Measurements from ENCODE around the gene CHIC2.

DNA sequence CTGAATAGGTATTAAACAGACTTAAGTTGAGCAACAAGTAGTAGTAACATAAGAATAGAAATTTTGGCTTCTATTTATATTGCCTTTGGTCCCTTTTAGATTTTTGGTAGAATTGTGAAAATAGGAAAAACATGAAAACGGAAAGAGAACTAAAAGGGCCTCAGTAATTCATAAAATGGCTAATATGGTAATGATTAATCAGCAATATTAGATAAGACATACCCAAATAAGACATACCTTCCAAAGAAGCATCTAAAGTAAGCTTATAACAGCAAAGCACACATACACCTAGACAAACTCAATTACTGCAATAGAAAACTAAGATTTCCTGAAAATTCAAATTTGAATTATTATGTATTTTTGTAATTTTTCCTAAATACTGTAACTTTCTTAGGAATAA lies 46.4 kb downstream of the CHIC2 start:
- TF ChIP-seq, protein P1, sequence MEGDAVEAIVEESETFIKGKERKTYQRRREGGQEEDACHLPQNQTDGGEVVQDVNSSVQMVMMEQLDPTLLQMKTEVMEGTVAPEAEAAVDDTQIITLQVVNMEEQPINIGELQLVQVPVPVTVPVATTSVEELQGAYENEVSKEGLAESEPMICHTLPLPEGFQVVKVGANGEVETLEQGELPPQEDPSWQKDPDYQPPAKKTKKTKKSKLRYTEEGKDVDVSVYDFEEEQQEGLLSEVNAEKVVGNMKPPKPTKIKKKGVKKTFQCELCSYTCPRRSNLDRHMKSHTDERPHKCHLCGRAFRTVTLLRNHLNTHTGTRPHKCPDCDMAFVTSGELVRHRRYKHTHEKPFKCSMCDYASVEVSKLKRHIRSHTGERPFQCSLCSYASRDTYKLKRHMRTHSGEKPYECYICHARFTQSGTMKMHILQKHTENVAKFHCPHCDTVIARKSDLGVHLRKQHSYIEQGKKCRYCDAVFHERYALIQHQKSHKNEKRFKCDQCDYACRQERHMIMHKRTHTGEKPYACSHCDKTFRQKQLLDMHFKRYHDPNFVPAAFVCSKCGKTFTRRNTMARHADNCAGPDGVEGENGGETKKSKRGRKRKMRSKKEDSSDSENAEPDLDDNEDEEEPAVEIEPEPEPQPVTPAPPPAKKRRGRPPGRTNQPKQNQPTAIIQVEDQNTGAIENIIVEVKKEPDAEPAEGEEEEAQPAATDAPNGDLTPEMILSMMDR (IDR thresholded peaks at IDR 0.05), result no peak
- TF ChIP-seq EZH2 (IDR thresholded peaks at IDR 0.05) (no peak), EZH2phosphoT487 (IDR thresholded peaks at IDR 0.05) (no peak)
